Heart left ventricle (tissue), 13 donors: Measurements from ENCODE around the gene KPNA4.

ENCODE experiments used
- POLR2A ChIP-seq, 2 donors: fragments of 450-650 bp; IDR thresholded peaks; one replicate each; pipeline ENCODE4 v1.6.1; 2017; ENCODE audit warnings: antibody characterized with exemption in 2 of 2, mild to moderate bottlenecking in 2 of 2, moderate library complexity in 2 of 2
- TF ChIP-seq, protein P1 (sequence below), 12 donors: fragments of 200-600 bp; sonication (generic) in 4 of 12; IDR thresholded peaks; one replicate each; pipeline versions ENCODE4 v1.5.0 to v1.8.0; 2018 to 2022; ENCODE audit warnings: antibody characterized with exemption in 12 of 12, mild to moderate bottlenecking in 5 of 12
- donor health status: ischemic (EF 13 %, LVEDD 7.1; RV severe dilation, severe dysfunction).
- donor health status: DM: no; HTN: yes; CAD: no.
- donor health status: DM: no; HTN: no; CAD: no.
- donor health status: ischemic (EF 25% LVEDD 6.9; RV normal size, moderate dysfunction).
- donor health status: ischemic (EF 25% LVEDD 5.7; RV mildly dilated, moderate dysfunction).
- donor health status: ischemic (EF 35%, LVEDD 5.7; RV mildly dilated, moderate dysfunction).
- donor health status: nonischemic (EF 11% LVEDD 7.7; RV severe dilation, severe dysfunction).
- donor health status: DM: yes; HTN: yes; CAD: no.
- donor health status: PGD.
- donor health status: ischemic (EF 29% LVEDD 5.4; RV normal size, mild dysfunction).
- donor health status: nonischemic (EF 23%, LVEDD 6.1; RV moderate dilation, normal function).

DNA sequence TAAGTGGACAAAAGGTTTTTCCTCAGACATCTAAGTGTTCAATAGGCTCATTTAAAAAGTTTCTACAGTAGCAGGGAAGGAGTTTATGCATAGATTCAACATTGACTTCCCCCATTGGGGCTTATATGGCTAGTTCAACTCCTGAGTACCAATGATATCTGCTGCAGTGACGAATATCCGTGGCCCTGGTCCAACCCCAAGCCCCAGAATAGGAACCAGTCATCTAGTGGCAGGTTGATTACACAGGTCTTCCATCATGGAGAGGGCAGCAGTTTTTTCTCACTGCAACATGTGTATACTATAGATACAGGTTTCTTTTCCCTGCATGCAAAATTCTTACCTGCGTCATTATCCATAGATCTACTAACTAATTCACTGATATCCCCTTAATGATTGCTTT is 45.8 kb upstream of the KPNA4 start:
- TF ChIP-seq, protein P1, sequence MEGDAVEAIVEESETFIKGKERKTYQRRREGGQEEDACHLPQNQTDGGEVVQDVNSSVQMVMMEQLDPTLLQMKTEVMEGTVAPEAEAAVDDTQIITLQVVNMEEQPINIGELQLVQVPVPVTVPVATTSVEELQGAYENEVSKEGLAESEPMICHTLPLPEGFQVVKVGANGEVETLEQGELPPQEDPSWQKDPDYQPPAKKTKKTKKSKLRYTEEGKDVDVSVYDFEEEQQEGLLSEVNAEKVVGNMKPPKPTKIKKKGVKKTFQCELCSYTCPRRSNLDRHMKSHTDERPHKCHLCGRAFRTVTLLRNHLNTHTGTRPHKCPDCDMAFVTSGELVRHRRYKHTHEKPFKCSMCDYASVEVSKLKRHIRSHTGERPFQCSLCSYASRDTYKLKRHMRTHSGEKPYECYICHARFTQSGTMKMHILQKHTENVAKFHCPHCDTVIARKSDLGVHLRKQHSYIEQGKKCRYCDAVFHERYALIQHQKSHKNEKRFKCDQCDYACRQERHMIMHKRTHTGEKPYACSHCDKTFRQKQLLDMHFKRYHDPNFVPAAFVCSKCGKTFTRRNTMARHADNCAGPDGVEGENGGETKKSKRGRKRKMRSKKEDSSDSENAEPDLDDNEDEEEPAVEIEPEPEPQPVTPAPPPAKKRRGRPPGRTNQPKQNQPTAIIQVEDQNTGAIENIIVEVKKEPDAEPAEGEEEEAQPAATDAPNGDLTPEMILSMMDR (IDR thresholded peaks at IDR 0.05): no peak
- no peak for TF ChIP-seq POLR2A (IDR thresholded peaks at IDR 0.05)
